Osteoblast (primary cell): ENCODE data around the gene AQP6. TPM values are rescaled to one million over a fixed set of nuclear protein-coding genes. Genes with fewer than 3 reads are reported as not detected.

Source experiments
- DNase-seq: peaks from one replicate; pipeline ENCODE4 v3.0.0; 2011; ENCODE audit warnings: low spot score, mixed read lengths; ENCODE audit not compliant: insufficient read length; ENCODE audit errors: missing footprints
- H2AFZ ChIP-seq: 2 replicates; pipeline ENCODE4 v1.6.0; 2011; ENCODE audit warnings: mild to moderate bottlenecking, low read length
- H3K27ac ChIP-seq: 2 replicates; pipeline ENCODE4 v1.5.1; 2011; ENCODE audit warnings: mild to moderate bottlenecking, low read depth, low read length, moderate library complexity
- H3K27me3 ChIP-seq: 2 replicates; pipeline ENCODE4 v1.6.0; 2012; ENCODE audit warnings: mild to moderate bottlenecking, control low read depth, inconsistent platforms, low read length, moderate library complexity; ENCODE audit not compliant: insufficient read depth
- H3K36me3 ChIP-seq: 2 replicates; pipeline ENCODE4 v1.5.1; 2011; ENCODE audit warnings: mild to moderate bottlenecking, low read length, control low read depth, moderate library complexity; ENCODE audit not compliant: insufficient read depth
- H3K4me1 ChIP-seq: 2 replicates; pipeline ENCODE4 v1.5.1; 2011; ENCODE audit warnings: mild to moderate bottlenecking, low read length, control low read depth, moderate library complexity; ENCODE audit not compliant: insufficient read depth
- H3K4me2 ChIP-seq: 2 replicates; pipeline ENCODE4 v1.6.0; 2011; ENCODE audit warnings: mild to moderate bottlenecking, low read length; ENCODE audit not compliant: insufficient read depth
- H3K4me3 ChIP-seq: fragments of 200-600 bp; sonication (generic); 3 replicates; pipeline ENCODE4 v1.5.1; 2012; ENCODE audit warnings: mild to moderate bottlenecking, low read length, inconsistent platforms; ENCODE audit not compliant: insufficient read depth
- H3K79me2 ChIP-seq: 2 replicates; pipeline ENCODE4 v1.6.0; 2012; ENCODE audit warnings: mild to moderate bottlenecking, low read length, control low read depth, inconsistent platforms; ENCODE audit not compliant: insufficient read depth
- H3K9me3 ChIP-seq: 2 replicates; pipeline ENCODE4 v1.5.1; 2011; ENCODE audit warnings: low read depth, low read length, control low read depth
- H4K20me1 ChIP-seq: 2 replicates; pipeline ENCODE4 v1.6.0; 2012; ENCODE audit warnings: mild to moderate bottlenecking, low read length, control low read depth; ENCODE audit not compliant: insufficient read depth
- total RNA-seq: library from RNA; depleted of rRNA; stranded (reverse); fragments of >200 nt; gene quantifications from 2 replicates; pipeline ENCODE4 v1.2.3, GENCODE V29; 2012
- TF ChIP-seq, protein P1 (sequence below): IDR thresholded peaks from 2 replicates; pipeline ENCODE4 v1.5.1; 2011; ENCODE audit warnings: mild to moderate bottlenecking, low read depth, low read length, moderate library complexity; ENCODE audit errors: extremely low read depth

AQP6 gene
- total RNA-seq, 1 donor = not detected

DNA sequence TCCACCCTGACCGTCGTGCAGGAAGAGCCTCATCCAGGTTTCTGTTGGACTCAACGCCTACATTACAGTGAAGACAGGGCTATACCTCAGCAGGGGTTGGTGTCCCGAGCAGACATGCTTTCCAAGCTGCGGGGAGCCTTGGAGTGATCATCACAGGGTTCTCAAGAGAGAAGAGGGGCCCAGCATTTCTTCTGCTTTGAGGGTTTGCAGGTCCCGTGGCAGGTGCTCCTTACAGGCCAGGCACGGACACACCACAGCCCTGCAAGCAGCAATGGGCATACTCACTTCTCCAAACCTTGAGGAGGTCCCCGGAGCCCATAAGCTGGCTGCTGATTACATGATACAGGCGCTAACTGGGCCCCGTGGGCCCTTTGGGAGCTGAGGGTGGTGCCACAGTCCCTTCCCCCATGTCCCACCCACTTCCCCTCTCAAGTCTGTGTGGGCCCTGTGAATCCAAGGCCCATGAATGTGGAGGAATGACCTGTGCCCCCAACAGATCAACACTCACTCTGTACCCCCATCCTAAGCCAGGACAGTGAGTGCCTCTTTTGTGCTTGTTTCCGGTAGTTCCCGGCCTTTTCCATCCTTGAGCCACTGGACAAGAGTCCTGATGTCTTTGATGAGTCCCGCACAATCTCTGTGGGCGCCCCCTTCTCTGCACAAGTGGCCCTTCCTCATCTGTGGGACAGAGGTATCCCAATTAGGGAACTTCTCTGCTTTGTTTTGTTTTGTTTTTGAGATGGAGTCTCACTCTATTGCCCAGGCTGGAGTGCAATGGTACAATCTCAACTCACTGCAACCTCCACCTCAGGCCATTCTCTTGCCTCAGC, 21.1 kb upstream of the AQP6 start:
- H4K20me1 ChIP-seq = no peaks in the 10 kb centered on the region
- TF ChIP-seq, protein P1, sequence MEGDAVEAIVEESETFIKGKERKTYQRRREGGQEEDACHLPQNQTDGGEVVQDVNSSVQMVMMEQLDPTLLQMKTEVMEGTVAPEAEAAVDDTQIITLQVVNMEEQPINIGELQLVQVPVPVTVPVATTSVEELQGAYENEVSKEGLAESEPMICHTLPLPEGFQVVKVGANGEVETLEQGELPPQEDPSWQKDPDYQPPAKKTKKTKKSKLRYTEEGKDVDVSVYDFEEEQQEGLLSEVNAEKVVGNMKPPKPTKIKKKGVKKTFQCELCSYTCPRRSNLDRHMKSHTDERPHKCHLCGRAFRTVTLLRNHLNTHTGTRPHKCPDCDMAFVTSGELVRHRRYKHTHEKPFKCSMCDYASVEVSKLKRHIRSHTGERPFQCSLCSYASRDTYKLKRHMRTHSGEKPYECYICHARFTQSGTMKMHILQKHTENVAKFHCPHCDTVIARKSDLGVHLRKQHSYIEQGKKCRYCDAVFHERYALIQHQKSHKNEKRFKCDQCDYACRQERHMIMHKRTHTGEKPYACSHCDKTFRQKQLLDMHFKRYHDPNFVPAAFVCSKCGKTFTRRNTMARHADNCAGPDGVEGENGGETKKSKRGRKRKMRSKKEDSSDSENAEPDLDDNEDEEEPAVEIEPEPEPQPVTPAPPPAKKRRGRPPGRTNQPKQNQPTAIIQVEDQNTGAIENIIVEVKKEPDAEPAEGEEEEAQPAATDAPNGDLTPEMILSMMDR = no peak
- no peak overlapping the region for H3K4me3 ChIP-seq
- H2AFZ ChIP-seq = no peak overlapping the region
- no peaks in the 10 kb centered on the region for H3K4me1 ChIP-seq
- H3K27me3 ChIP-seq = peaks cover 51% of the 10 kb centered on the region
- no peaks in the 10 kb centered on the region for H3K36me3 ChIP-seq
- H3K79me2 ChIP-seq = no peaks in the 10 kb centered on the region
- peak; percentile 81 for DNase-seq
- H3K4me2 ChIP-seq = no peak overlapping the region
- H3K27ac ChIP-seq = no peak overlapping the region
- no peaks in the 10 kb centered on the region for H3K9me3 ChIP-seq

DNA sequence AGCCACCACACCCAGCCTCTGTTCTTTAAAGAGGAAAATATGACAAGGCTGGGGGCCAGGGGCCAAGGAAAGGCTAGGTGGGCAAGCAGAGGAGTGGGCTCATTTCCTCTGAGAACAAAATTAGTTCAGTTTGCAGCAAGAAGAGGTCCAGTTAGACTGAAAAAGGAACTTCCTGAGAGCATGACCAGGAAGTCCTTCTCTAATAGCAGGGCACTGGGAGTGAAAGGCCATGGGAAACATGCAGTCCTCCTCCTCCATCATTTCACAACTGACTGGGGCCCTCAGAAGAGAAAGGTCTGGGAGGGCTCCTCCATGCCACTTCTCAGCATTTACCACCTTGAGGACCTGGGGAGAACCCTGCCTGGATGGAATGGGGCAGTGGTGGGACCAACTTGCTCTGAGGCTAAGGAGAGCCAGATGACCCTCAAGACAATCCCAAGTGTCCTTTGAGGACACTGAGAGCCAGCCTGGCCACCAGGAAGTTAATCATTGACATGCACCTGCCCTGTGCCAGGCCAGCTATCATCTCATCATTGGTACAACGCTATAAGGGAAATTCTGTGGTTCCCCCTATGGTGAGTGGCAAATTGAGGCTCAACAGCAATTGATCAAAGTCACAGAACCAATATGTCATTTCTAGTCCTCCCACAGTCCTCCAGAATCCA, 20.2 kb upstream of the AQP6 start:
- Histone ChIP-seq H3K4me3 (no peak overlapping the region), H3K27me3 (peaks cover 59% of the 10 kb centered on the region), H3K27ac (no peak overlapping the region), H2AFZ (no peak overlapping the region), H3K36me3 (no peaks in the 10 kb centered on the region), H3K4me2 (no peak overlapping the region), H3K9me3 (no peaks in the 10 kb centered on the region), H3K79me2 (no peaks in the 10 kb centered on the region), H4K20me1 (no peaks in the 10 kb centered on the region), H3K4me1 (no peaks in the 10 kb centered on the region)
- DNase-seq = peak; percentile 74
- TF ChIP-seq, protein P1 = no peak

DNA sequence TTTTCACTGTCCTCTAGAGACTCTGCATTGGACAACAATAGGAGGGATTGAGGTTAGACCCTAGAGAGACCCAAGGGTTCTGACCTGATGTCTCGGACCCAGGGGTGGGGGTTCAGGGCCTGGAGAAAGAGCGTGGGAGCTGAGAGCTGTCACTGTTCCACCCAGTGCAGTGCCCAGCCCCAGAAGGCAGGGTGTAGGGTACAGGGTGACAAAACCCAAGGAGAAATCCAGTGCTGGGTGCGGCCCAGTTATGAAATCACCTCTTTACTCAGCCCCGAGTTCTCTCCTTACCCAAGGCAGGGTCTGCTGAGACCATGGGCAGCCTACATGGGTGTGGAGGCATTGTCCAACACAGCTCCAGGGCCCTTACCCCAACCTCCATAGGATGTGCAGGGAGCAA, 19.6 kb upstream of the AQP6 start:
- H3K4me2 ChIP-seq = no peak overlapping the region
- H3K4me1 ChIP-seq = no peaks in the 10 kb centered on the region
- peak; percentile 72 for DNase-seq
- peaks cover 65% of the 10 kb centered on the region for H3K27me3 ChIP-seq
- no peak overlapping the region for H3K4me3 ChIP-seq
- no peak overlapping the region for H3K27ac ChIP-seq
- no peaks in the 10 kb centered on the region for H3K9me3 ChIP-seq
- TF ChIP-seq, protein P1 = no peak
- no peaks in the 10 kb centered on the region for H3K36me3 ChIP-seq
- no peak overlapping the region for H2AFZ ChIP-seq
- no peaks in the 10 kb centered on the region for H4K20me1 ChIP-seq
- no peaks in the 10 kb centered on the region for H3K79me2 ChIP-seq
